Endodermal cell (in vitro differentiated cells): Measurements from ENCODE around the gene C13orf42. TPM values are rescaled to one million over a fixed set of nuclear protein-coding genes. Genes with fewer than 3 reads are reported as not detected.

ENCODE experiments used
- DNase-seq: peaks from one replicate; pipeline ENCODE4 v3.0.0-alpha.2; 2017
- H3K27ac ChIP-seq: 2 replicates; pipeline ENCODE4 v1.5.1; 2013; ENCODE audit warnings: mild to moderate bottlenecking, low read depth, low read length, moderate library complexity
- H3K27me3 ChIP-seq: 2 replicates; pipeline ENCODE4 v1.6.1; 2013; ENCODE audit warnings: mild to moderate bottlenecking, low read length, moderate library complexity; ENCODE audit not compliant: insufficient read depth, control insufficient read depth, poor library complexity, severe bottlenecking
- H3K36me3 ChIP-seq: 2 replicates; pipeline ENCODE4 v1.7.0; 2013; ENCODE audit warnings: mild to moderate bottlenecking, low read length, moderate library complexity; ENCODE audit not compliant: control insufficient read depth, insufficient read depth
- H3K4me1 ChIP-seq: one replicate; pipeline ENCODE4 v1.7.0; 2013; ENCODE audit warnings: low read length; ENCODE audit not compliant: control insufficient read depth, insufficient read depth
- H3K4me3 ChIP-seq: 2 replicates; pipeline ENCODE4 v1.5.1; 2013; ENCODE audit warnings: mild to moderate bottlenecking, low read length, moderate library complexity
- H3K9ac ChIP-seq: 2 replicates; pipeline ENCODE4 v1.6.1; 2013; ENCODE audit warnings: mild to moderate bottlenecking, low read length, moderate library complexity; ENCODE audit not compliant: poor library complexity, severe bottlenecking; ENCODE audit errors: extremely low read depth
- H3K9me3 ChIP-seq: 2 replicates; pipeline ENCODE4 v1.6.1; 2013; ENCODE audit warnings: mild to moderate bottlenecking, low read length, moderate library complexity; ENCODE audit not compliant: control insufficient read depth
- H3K27ac Mint-ChIP-seq: 2 replicates; pipeline ENCODE4 v1.8.0; 2020; ENCODE audit warnings: mixed read lengths
- H3K27me3 Mint-ChIP-seq: 2 replicates; pipeline ENCODE4 v1.8.0; 2021; ENCODE audit warnings: mild to moderate bottlenecking, mixed read lengths; ENCODE audit not compliant: insufficient read depth
- H3K36me3 Mint-ChIP-seq: 2 replicates; pipeline ENCODE4 v1.8.0; 2020; ENCODE audit warnings: low read depth, mixed read lengths
- H3K4me1 Mint-ChIP-seq: 2 replicates; pipeline ENCODE4 v1.8.0; 2020; ENCODE audit warnings: mixed read lengths
- H3K4me3 Mint-ChIP-seq: 2 replicates; pipeline ENCODE4 v1.8.0; 2020; ENCODE audit warnings: mild to moderate bottlenecking, moderate library complexity, mixed read lengths
- H3K9me3 Mint-ChIP-seq: 2 replicates; pipeline ENCODE4 v1.8.0; 2020; ENCODE audit warnings: mild to moderate bottlenecking, mixed read lengths
- CTCF ChIP-seq: fragments of 200-600 bp; sonication (generic); conservative IDR thresholded peaks from 2 replicates; pipeline ENCODE4 v1.5.0; 2021; ENCODE audit warnings: antibody characterized with exemption, mild to moderate bottlenecking
- WGBS, 2 experiments: methylation state at CpG; one replicate each; pipeline versions ENCODE4 v1.1.5 to v1.1.7; 2013; ENCODE audit warnings: missing lambda C conversion rate in 2 of 2, mixed read lengths in 1 of 2; ENCODE audit not compliant: insufficient coverage in 1 of 2, insufficient read length in 1 of 2; 5-methylcytosine and 5-hydroxymethylcytosine counted together
- total RNA-seq, 2 donors: library from RNA; stranded (reverse); fragmentation: NEBNext Ultra II Directional in 1 of 2; extraction: Animal tissue kit (Norgen Biotek cat#: 25700) in 1 of 2; gene quantifications; 2 replicates in 1 of 2; 3 replicates in 1 of 2; pipeline ENCODE4 v1.2.1, GENCODE V29; 2021

The C13orf42 gene
- total RNA-seq, 2 donors from 2014 or later: 19.0 to 27.7 TPM

GRCh38 chr13:51070005-51070649 lies 40.9 kb downstream of the C13orf42 start:
- no peak overlapping the region for H3K27ac Mint-ChIP-seq
- H3K36me3 Mint-ChIP-seq: no peaks in the 10 kb centered on the region
- peak; percentile 96 for DNase-seq
- H3K9ac ChIP-seq: no peak overlapping the region
- 3 to 8% methylated on average over 6 to 10 of the region's 11 CpGs for WGBS, 2 experiments
- H3K4me1 ChIP-seq: no peaks in the 10 kb centered on the region
- no peaks in the 10 kb centered on the region for H3K9me3 ChIP-seq
- H3K27me3 ChIP-seq: no peaks in the 10 kb centered on the region
- TF ChIP-seq CTCF: peak; percentile 98
- no peaks in the 10 kb centered on the region for H3K36me3 ChIP-seq
- peaks cover 6% of the 10 kb centered on the region for H3K4me1 Mint-ChIP-seq
- no peak overlapping the region for H3K4me3 Mint-ChIP-seq
- H3K27me3 Mint-ChIP-seq: peaks cover 11% of the 10 kb centered on the region
- peaks cover 12% of the 10 kb centered on the region for H3K9me3 Mint-ChIP-seq
- H3K4me3 ChIP-seq: no peak overlapping the region
- H3K27ac ChIP-seq: no peak overlapping the region

DNA sequence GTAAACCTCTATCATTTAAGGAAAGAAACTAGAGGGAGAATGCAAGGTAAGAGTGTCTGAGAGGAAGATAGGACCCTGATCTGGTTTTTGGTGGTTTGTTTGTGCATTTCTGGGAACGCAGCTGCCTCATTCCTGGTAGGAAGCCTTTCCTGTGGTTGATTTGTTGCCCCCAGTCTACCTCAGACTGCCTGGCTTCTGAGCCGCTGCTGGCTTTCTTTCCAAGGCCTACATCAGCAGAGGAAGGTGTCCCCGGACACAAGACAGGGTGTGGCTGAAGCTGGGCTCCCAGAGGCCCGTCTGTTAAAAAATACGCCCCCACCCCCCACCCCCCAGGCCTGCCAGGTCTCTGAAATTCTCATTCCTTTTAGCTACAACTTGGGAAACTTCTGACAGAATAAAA lies 42.6 kb downstream of the C13orf42 start:
- H3K9me3 Mint-ChIP-seq: no peaks in the 10 kb centered on the region

GRCh38 chr13:51067706-51068105 lies 43.4 kb downstream of the C13orf42 start:
- Mint-ChIP-seq H3K9me3 (no peaks in the 10 kb centered on the region), H3K27ac (no peak overlapping the region), H3K4me1 (peaks cover 6% of the 10 kb centered on the region), H3K4me3 (no peak overlapping the region), H3K36me3 (no peaks in the 10 kb centered on the region), H3K27me3 (peaks cover 6% of the 10 kb centered on the region)
- H3K27ac ChIP-seq: no peak overlapping the region
- H3K9ac ChIP-seq: no peak overlapping the region
- no peaks in the 10 kb centered on the region for H3K4me1 ChIP-seq
- no peaks in the 10 kb centered on the region for H3K27me3 ChIP-seq
- no peak overlapping the region for H3K4me3 ChIP-seq
- 82% methylated on average over 5 of the region's 5 CpGs; no CpG with 5 or more reads in 1 of the 2 experiments for WGBS, 2 experiments
- TF ChIP-seq CTCF: no peak
- peak; percentile 6 for DNase-seq
- no peaks in the 10 kb centered on the region for H3K9me3 ChIP-seq
- no peaks in the 10 kb centered on the region for H3K36me3 ChIP-seq

More for the DNA sequence above, 42.6 kb downstream of the C13orf42 start:
- no peak overlapping the region for H3K4me3 ChIP-seq
- Mint-ChIP-seq H3K27me3 (peaks cover 6% of the 10 kb centered on the region), H3K27ac (no peak overlapping the region), H3K36me3 (no peaks in the 10 kb centered on the region), H3K4me3 (no peak overlapping the region), H3K4me1 (peaks cover 6% of the 10 kb centered on the region)
- 85 to 91% methylated on average over 3 to 5 of the region's 5 CpGs for WGBS, 2 experiments
- no peaks in the 10 kb centered on the region for H3K36me3 ChIP-seq
- no peaks in the 10 kb centered on the region for H3K27me3 ChIP-seq
- TF ChIP-seq CTCF: no peak
- peak; percentile 33 for DNase-seq
- no peaks in the 10 kb centered on the region for H3K4me1 ChIP-seq
- no peak overlapping the region for H3K9ac ChIP-seq
- no peaks in the 10 kb centered on the region for H3K9me3 ChIP-seq
- H3K27ac ChIP-seq: no peak overlapping the region
